Placental epithelial cell (primary cell): ENCODE measurements around the gene GTF3C5. TPM values are rescaled to one million over a fixed set of nuclear protein-coding genes. Genes with fewer than 3 reads are reported as not detected.

Experiments
- small RNA-seq: library from RNA; depleted of rRNA; stranded (forward); fragments of <200 nt; gene quantifications from one replicate; pipeline ENCODE3, GENCODE V24; 2012
- total RNA-seq: library from RNA; depleted of rRNA; stranded (reverse); fragments of >200 nt; gene quantifications from 2 replicates; pipeline ENCODE4 v1.2.3, GENCODE V29; 2012

Gene GTF3C5
- 50.6 and 61.3 TPM in 2 replicates for total RNA-seq

GRCh38 chr9:133030317-133031129, at the start of gene GTF3C5:
GTF3C5 (plus strand) TSS chr9:133030997; CDS start chr9:133031012, 15 bp downstream.

GRCh38 chr9:133061764-133062145, 31.0 kb downstream of the GTF3C5 start, which contains the start of gene CEL:
CEL (plus strand) TSS chr9:133061981; CDS start chr9:133062003, 22 bp downstream.

Small RNAs within 50 kb of the gene (small RNA-seq; reads per million reads assigned to genes)
- 5.3 reads per million, percentile 92 among the genes with 10 or more reads in this experiment for gene MIR6877

Other genes with a start within 250 kb of the GTF3C5 start
- 0.22 and 0.79 TPM in 2 replicates for gene AK8, start 152.7 kb upstream of the GTF3C5 start, total RNA-seq
- gene SPACA9, start 152.1 kb upstream of the GTF3C5 start, total RNA-seq, result 1.4 and 5.5 TPM in 2 replicates
- gene TSC1, start 86.4 kb upstream of the GTF3C5 start, total RNA-seq, result 51.8 and 55.6 TPM in 2 replicates
- under 0.01 TPM in 1 of 2 replicates, not detected in the other for gene GFI1B, start 52.3 kb upstream of the GTF3C5 start, total RNA-seq
- 0.54 and 0.79 TPM in 2 replicates for gene CEL, start 31.0 kb downstream of the GTF3C5 start, total RNA-seq
- gene RALGDS, start 90.2 kb downstream of the GTF3C5 start, total RNA-seq, result 35.5 and 42.0 TPM in 2 replicates
- gene GBGT1, start 132.9 kb downstream of the GTF3C5 start, total RNA-seq, result 3.9 and 12.7 TPM in 2 replicates
- gene OBP2B, start 178.3 kb downstream of the GTF3C5 start, total RNA-seq, result not detected in 2 replicates
- under 0.01 TPM in 1 of 2 replicates, not detected in the other for gene ABO, start 244.2 kb downstream of the GTF3C5 start, total RNA-seq